GM21526 (cell line): ENCODE results near the gene SEC16B.
A peak's percentile ranks its signal among the peaks of the same experiment; 100 is the strongest.

Experiments
- ATAC-seq: cut with Tn5 transposase; IDR thresholded peaks from one replicate; pipeline ENCODE4 v1.9.1; 2021; ENCODE audit warnings: moderate library complexity; ENCODE audit not compliant: unreplicated experiment, low FRiP score

Gene SEC16B

GRCh38 chr1:177981200-177981599 is 11.3 kb upstream of the SEC16B start:
- no peak for ATAC-seq

GRCh38 chr1:177979272-177979671 is 9.4 kb upstream of the SEC16B start:
- ATAC-seq = no peak

- ATAC-seq = no peak
These were observed 8.7 kb upstream of the SEC16B start for GRCh38 chr1:177978530-177978929.

GRCh38 chr1:177977141-177977540 is 7.3 kb upstream of the SEC16B start:
- no peak for ATAC-seq

- ATAC-seq = no peak
These were observed 6.7 kb upstream of the SEC16B start for GRCh38 chr1:177976596-177976995.

- ATAC-seq = no peak
These were observed 6.0 kb upstream of the SEC16B start for GRCh38 chr1:177975588-177976495.

GRCh38 chr1:177973585-177973984 is 3.7 kb upstream of the SEC16B start:
- ATAC-seq = no peak

GRCh38 chr1:177969109-177969508 is 749 bp downstream of the SEC16B start:
- no peak for ATAC-seq

GRCh38 chr1:177966199-177966598 is 3.7 kb downstream of the SEC16B start:
- no peak for ATAC-seq

GRCh38 chr1:177965293-177965692 is 4.6 kb downstream of the SEC16B start:
- no peak for ATAC-seq

GRCh38 chr1:177964336-177964735 is 5.5 kb downstream of the SEC16B start:
- no peak for ATAC-seq

- ATAC-seq = no peak
These were observed 8.8 kb downstream of the SEC16B start for GRCh38 chr1:177960939-177961622.

- ATAC-seq = no peak
These were observed 9.9 kb downstream of the SEC16B start for GRCh38 chr1:177959811-177960515.

GRCh38 chr1:177958092-177958491 is 11.8 kb downstream of the SEC16B start:
- ATAC-seq = no peak

- no peak for ATAC-seq
These were observed 15.8 kb downstream of the SEC16B start for GRCh38 chr1:177954076-177954475.

- no peak for ATAC-seq
These were observed 16.3 kb downstream of the SEC16B start for GRCh38 chr1:177953549-177953948.

- no peak for ATAC-seq
These were observed 17.2 kb downstream of the SEC16B start for GRCh38 chr1:177952691-177953090.

GRCh38 chr1:177952249-177952648 is 17.6 kb downstream of the SEC16B start:
- ATAC-seq = no peak

- ATAC-seq = no peak
These were observed 19.4 kb downstream of the SEC16B start for GRCh38 chr1:177950506-177950905.

- ATAC-seq = peak; percentile 73
These were observed 21.4 kb downstream of the SEC16B start for GRCh38 chr1:177948336-177948972.

- no peak for ATAC-seq
These were observed 22.2 kb downstream of the SEC16B start for GRCh38 chr1:177947623-177948022.
